Gastroesophageal sphincter (tissue), 2 donors: Measurements from ENCODE around the gene MSX2.

ENCODE experiments used
- POLR2A ChIP-seq, 2 donors: fragments of 450-650 bp; IDR thresholded peaks; one replicate each; pipeline ENCODE4 v1.6.1; 2017; ENCODE audit warnings: antibody characterized with exemption in 2 of 2, mild to moderate bottlenecking in 2 of 2, moderate library complexity in 1 of 2
- POLR2AphosphoS5 ChIP-seq: sonication (generic); formaldehyde crosslinking; IDR thresholded peaks from one replicate; pipeline ENCODE4 v1.6.1; 2017; ENCODE audit warnings: antibody characterized with exemption

GRCh38 chr5:174755106-174755505 lies 30.7 kb downstream of the MSX2 start:
- TF ChIP-seq POLR2A (IDR thresholded peaks at IDR 0.05) (no peak), POLR2AphosphoS5 (no peak)
